Fibroblast of skin of abdomen (primary cell): ENCODE data around the gene WDFY2.

Experiments used
- DNase-seq: peaks from one replicate; pipeline ENCODE4 v3.0.0-alpha.2; 2013

The WDFY2 gene

DNA sequence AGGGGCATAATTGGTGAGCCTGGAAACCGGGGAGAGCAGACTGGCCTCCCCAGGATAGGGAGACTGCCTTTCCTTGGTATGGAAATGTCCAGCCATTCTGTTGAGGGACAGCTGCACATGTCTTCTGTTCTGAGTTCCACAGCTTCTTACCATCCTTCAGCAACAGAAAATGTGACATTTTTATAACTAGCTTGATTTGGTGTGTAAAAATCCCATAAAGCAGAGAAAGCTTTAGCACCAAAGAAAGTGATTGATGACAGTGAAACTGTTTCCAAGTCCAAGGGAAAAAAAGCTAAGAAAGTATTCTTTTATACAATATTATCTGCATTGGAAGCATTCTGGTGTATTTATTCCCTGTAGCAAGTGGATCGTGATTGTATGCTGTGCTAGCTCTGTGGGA lies 157.8 kb downstream of the WDFY2 start:
- no peak for DNase-seq

DNA sequence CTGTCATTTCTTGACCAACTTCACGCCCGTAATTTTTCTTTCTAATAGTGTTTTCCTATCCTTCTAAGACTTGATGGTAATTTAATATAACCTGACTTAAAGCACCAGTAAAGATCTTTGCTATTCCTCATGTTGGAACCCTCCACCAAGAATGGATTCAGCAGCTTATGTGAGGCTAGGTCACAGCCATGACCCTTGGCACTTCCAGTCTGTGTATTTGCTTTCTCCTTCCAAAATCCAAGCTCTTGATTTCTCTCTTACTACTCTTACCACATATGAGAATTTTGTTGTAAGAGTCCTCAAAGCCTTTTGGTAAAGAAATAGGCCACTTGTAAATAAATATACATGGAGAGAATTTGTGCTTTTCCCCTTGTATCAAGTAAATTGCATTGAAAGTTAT lies 158.3 kb downstream of the WDFY2 start:
- no peak for DNase-seq

DNA sequence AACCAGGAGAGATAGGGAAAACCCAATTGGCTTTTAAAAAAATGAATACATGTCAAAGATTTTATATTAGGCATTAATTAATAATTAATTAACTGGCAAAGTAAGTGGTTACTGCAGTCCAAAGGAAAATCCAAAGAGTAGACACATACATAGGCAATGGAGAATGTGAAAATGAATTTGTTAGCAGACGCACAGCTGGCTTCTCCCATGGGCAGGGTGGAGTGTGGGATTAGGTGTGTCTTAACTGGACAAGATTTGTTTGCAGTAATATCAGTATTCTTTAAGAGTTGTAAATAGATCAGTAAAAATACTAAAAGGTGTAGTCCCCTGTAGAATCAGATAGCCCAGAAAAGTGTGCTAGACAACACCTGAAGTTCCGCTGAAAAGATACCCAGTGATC lies 161.0 kb downstream of the WDFY2 start:
- no peak for DNase-seq

DNA sequence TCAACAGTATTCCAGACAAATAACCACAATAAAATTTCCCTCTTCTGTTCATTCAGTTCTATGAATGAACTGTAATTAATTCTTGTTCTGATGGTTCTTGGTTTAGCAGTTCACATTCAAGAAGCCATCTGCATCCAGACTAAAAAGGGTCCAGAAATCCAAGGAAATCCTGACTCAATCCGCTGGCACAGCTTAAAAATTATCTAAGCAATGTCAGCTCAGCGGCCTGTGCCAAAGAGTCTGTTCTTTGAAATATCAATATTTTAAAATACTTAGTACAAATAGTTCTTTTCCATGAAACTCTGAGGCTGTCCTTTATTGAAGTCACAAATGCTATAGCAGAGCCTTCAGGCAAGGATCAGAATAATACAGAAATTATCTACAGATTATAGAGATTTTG lies 162.5 kb downstream of the WDFY2 start:
- no peak for DNase-seq

DNA sequence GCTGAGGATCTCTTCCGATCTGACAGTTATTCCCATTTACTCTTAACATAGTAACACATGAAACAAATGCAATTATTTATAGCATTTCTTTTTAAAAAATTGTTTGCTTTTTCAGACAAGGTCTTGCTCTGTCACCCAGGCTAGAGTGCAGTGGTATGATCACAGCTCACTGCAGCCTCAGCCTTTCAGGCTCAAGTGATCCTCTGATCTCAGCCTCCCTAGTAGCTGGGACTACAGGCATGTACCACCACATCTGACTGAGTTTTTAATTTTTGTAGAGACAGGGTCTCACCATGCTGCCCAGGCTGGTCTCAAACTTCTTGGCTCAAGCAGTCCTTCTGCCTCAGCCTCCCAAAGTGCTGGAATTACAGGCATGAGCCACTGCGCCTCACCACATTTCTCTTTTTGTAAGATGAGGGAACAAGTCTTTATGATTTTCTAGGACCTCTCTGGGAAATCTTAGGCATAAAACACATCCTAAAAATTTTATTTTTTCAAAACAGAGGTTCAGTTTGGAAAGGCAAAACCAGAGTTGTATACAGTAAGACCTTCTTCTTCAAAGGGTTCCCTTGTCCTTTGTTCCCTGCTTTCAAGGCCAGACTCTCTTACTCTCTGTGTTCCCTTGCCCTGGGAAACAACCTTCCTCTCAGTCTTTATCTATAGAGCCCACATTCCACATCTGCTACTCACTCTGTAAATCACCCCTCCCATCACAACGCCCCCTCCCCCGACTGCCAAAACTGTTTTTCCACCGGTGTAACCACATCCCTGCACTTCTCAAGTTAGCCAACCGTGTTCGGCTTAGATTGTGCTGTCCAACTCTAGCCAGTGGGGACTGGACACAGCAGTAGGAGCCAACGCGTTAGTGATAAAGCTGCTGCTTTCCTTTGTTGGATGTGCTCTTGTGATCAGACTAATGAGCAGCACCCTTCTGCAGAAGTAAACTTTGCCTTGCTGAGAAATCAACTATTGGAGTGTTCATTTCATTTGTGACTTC lies 163.5 kb downstream of the WDFY2 start:
- DNase-seq, result no peak

DNA sequence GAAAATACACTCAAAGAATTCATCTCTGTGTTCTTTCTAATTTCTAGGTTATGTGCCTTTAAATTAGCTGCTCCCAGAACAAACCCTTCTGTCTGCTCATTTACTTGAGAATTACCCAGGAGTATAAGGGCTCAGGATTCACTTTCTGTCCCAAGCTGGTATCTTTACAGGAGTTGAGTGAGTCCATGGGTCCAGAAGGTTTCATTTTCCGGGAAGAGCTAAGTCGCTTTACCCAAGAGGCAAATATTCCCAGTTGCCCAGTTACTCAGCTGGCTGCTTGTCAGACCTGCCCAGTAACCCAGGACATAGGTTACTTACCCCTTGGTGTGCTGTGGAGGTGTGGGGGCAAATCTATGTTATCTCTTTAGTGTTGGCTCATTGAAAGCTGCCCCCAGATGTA lies 172.4 kb downstream of the WDFY2 start:
- DNase-seq, result no peak

DNA sequence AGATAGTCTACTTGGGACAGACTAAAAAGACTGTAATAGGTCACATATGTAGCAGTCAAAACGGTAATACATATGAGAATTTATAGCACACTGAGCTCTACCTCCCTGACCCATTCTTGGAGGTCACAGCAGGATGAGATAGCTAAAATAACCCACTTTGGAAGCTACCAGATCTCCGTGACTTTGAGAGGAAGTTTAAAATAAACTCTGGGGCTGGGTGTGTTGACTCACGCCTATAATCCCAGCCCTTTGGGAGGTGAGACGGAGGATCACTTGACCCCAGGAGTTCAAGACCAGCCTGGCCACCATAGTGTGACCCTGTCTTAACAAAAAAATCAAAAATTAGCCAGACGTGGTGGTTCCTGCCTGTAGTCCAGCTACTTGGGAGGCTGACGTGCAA lies 174.4 kb downstream of the WDFY2 start:
- no peak for DNase-seq

DNA sequence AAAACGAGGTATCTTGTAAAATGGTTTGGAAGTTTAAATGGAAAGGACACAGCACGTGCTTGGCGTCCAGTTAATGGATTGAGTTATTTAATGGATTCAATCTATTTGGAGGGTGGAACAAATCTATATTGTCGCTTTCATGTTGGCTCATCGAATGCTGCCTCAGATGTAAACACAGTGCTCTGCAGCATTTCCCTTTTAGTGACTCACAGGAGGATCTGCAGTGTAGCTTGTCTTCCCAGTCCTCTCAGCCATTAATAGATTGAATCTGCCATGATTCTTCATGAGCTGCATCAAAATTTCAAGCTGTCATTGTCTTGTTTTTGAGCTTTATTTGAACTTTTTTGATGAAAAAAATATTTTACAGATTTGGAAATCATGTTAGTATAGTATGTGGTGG lies 175.0 kb downstream of the WDFY2 start:
- no peak for DNase-seq

DNA sequence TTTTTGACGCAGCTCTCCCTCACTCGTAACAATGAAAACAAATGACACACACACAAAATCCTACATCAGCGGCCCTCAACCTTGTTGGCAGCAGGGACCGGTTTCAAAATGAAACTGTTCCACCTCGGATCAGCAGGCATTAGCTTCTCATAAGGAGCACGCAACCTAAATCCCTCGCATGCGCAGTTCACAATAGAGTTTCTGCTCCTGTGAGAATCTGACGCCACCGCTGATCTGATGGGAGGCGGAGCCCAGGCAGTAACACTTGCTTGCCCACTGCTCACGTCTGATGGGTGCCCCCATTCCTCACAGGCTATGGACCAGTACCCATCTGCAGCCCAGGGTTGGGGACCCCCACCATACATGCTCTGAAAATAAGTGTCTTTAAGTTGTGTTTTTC lies 176.3 kb downstream of the WDFY2 start:
- no peak for DNase-seq

DNA sequence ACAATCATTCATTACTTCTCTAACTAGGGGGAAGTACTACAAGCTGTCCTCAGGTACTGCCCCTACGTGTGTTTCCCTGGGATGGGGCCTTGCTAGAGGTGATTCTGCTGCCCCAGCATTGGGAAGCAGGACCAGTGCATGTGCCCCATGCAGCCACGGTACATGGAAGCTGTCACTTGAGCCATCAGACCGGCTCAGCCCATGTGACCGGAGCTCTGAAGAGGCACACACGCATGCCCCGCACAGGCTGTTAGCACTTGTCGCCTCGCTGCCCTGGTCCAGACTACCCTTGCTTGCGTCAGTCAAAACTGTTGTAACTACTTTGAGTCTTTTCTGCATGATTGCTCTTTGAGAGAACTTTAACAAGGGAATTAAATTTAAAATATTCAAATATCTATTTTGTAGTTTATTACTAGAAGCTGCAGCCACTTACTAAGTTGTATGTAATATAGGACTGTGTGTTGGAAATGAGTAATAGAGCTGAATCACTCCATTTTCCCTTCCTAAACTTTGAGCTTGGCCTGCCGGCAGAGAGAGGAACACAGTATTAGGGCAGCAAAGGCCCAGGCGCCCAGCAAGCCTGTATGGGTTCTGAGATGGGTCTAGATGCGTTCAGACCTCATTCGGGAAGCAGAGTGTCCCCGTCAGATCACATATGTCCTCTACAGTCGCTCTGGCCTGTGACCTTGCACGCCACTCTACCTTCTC lies 177.5 kb downstream of the WDFY2 start:
- DNase-seq, result no peak

DNA sequence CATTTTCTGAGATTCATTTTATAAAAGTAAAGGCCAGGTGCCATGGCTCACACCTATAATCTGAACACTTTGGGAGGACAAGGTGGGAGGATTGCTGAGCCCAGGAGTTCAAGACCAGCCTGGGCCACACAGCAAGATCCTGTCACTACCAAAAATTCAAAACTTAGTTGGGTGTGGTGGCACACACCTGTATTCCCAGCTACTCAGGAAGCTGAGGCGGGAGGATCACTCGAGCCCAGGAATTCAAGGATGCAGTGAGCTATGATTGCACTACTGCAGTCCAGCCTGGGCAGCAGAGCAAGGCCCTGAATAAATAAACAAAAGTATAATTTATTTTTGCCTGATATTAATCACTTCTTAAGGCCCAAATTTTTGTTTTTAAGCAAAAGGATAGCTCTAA lies 179.2 kb downstream of the WDFY2 start:
- DNase-seq, result no peak

DNA sequence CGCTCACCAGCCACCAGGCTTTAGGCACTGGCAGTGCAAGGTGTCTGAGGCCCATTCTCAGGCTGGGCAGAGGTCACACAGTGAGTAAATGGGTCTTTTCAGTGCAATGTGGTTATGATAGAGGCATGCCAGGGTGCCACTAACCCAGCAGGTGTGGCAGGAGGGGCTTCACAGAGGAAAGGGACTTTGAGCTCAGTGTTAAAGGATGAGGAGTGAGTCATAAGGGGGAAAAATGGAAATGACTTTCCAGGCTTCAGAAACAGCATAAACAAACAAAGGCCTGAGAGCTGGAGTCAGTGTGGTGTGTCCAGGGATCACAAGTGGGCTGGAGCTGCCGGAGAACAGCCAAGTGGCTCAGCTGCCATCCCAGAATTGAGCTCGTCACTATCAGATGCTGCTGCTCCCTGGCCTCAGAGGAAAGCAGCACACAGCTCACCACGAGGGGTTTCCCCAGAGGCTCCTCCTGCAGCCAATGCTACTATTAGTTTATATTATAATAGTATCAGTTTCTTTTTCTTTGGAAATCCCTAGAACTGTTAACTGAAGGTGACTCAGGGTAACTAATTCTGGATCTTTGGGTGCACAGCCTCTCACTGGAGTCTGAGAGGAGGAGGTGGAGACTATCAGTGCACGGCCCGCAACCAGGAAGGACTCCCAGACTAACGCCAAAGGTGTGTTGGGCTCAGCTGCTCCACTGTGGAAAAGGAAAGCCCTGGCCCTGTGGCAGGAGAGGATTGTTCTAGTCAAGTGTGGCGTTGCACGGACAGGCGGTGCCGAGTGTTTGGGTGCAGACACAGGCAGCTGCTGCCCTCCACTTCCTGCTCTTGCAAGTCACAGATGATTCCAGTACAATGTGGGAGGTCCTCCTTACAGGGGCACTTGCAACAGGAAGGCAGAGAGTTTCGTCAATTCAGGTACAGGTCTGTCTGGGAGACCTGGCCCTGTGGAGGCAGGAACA lies 180.2 kb downstream of the WDFY2 start:
- peak; percentile 15 for DNase-seq

DNA sequence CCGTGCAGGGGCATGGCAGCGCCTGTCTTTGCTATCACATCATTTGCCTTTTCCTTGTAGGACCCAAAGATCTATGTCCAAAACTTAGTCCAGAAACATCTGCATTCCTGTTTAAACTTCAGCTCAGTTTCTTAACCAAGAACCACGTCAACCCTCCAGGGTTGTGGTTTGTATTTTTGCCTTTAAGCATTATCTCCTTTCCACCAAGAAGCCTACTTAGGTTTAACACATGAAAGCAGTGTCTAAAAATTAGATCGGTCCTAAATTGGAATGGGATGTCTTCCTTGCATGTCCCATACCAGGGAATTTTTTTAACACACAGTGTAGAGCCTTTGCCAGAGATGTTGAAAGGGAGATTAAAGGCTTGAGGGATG lies 180.9 kb downstream of the WDFY2 start:
- DNase-seq, result no peak

DNA sequence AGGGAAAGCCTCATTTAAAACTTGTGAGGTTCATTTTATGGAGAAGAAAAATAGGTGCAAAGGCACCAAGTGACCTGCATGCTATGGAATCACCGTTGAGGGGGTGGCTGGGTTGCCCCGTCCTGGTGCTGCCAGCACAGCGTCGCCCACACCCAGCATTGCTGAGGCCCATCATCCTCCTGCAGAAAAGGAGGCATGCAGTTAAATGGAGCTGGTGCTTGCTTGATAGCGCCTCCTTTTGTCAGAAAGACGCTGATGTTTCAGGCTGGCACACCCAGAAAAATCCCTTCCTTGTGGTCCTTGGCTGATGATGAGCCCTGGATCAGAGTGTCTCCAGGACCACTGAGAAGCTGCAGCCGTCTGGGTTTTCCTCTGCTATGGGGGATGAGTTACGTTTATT lies 182.8 kb downstream of the WDFY2 start:
- no peak for DNase-seq

DNA sequence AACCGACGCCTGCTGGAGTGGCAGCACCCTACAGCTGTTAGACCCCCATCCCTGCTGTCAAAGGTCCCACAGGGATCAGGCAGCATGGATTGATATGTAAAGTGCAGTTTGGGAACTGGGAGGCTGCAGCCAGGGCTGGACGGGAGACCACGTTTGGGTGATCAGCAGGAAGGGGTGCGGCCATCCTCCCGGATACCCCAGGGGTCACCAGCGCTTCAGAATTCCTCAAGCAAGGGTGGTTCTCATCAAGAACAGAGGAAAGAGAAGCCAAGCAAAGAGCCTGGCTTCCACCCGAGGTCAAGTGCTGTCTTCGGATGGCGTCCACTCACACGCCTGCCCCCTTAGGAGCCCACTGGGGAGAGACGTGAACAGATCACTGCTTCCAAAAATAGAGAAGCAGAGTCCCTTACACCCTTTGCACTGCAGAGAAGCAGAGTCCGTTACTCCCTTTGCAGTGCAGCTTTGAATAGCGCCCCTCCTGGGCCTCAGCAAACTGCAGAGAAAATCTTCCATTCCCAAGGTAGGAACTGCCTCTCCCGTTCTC lies 184.2 kb downstream of the WDFY2 start:
- DNase-seq, result no peak

DNA sequence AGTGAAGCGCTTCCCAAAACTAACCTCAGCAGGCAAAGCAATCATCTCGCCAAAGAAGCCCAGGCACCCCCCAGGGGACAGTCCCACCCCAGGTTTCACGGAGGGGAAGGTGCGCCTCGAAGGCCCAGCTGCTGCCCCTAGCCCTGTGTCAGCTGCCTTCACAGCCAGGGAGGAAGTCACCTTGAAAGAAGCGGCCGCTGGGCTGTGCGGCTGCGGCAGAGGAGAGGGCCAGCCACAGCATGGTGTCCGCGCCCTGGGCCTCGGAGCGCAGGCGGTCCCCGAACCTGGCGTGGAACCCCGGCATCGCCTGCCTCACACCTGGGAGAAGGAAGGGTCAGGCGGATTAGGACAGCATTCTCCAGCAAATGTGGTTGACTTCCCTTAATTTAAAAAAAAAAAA lies 184.7 kb downstream of the WDFY2 start:
- DNase-seq, result no peak

DNA sequence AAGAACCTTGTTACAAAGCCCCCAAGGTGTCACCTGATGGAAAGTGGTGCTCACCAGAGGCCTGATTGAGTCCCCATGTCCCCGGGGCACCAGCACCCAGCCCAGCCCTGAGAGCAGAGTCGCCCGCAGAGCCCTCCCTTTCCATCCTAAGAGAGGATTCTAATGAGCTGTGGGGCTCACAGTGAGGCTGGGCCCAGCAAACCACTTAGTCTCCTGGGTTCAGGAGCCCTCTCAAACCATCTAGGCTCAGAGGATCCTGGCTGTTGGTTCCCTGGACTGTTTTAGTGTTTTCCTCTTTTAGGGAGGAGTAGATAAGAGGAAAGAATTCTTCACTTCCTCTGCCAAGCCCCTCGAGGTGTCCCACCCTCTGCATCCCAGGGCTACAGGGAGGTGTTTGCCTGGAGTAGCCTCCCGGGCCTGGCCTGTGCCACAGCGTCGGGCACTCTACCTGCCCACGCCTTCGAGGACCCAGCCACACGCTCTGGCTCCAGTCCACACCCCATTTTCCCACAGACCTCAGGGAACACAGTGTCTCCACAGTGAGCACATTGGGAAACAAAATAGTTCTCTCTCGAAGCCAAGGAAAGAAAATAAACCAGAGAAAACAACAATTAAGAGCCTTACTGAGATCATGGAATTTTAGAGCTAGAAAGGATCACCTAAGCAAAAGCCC lies 185.3 kb downstream of the WDFY2 start:
- DNase-seq, result no peak

DNA sequence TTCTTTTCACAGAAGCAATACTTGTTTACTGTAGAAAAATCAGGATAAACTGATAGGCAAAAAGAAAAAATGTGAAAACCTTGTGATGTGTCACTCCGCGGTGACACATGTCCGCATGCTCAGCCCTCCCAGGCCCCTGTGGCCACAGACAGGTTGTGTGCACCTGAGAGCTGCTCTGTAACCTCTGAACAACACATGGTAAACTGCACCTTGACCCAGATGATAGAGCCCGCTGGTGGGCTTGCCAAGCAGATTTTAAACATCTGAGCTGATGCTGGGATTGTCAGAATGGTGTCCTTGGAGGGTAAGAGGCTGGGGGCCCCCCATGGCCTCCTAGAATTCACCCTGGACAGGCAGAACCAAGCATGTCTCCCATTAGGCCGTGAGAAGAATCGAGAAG lies 185.9 kb downstream of the WDFY2 start:
- DNase-seq, result no peak

DNA sequence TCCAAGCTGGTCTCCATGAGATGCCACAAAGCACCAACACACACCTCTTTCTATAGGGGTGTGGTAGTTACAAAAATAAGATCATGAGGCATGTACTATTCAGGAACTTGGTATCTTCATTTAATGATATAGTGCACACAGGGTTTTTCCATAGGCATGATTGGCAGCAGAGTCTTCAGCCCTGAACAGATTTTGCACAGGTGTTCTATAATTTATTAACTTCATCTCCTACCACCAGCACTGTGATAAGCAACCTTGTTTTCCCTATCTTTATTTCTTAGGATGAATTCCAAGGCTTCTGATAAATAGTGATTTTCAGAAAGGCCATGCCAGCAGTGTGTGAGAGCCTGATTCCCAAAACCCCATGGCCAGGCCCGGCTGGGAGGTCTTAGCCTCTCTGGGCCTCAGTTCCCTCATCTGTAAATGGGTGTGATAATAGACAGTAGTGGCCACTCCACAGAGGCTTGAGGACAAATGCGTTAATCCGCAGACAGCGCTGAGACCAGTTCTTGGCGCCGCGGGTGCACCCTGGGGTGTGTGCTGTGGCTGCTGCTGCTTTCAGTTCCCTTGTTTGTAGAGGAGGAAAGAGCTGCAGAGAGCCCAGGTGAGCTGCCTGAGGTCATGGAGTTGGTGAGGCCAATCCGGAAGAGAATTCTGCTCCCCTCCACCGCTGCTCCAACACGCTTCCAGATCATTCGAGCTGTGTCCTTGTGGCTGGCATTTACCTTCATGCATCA lies 186.6 kb downstream of the WDFY2 start:
- DNase-seq, result no peak

DNA sequence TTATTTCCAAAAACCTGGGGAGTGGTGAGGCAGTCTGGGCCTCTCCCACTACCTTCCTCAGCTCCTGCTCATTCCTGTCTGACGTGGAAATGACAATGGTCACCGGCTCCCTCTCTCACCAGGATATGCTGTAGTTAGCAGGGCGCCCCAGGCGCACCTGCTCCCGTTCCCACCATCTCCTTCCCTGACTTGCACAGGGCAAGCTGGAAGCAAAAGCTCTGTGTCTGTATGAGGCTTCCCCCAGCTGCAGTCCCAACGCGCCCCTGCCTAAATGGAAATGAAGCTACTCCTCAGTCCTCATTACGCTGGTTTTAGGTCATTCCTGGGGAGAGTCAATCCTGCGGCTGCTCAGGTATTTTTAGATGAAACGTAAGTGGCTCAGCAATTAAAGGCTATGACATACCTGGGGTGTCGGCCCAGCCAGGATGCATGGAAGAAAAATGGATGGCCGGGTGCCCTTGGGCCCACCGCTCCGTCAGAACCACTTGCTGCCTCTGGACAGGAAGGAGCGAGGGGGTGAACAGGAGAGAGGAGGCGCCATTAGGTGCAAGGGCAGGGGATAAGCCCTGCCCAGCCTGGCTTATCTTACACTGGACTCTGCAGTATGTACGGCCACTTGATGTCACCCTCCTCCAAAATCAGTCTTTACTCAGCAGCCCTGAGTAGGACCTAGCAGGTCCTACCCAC lies 187.3 kb downstream of the WDFY2 start:
- no peak for DNase-seq

DNA sequence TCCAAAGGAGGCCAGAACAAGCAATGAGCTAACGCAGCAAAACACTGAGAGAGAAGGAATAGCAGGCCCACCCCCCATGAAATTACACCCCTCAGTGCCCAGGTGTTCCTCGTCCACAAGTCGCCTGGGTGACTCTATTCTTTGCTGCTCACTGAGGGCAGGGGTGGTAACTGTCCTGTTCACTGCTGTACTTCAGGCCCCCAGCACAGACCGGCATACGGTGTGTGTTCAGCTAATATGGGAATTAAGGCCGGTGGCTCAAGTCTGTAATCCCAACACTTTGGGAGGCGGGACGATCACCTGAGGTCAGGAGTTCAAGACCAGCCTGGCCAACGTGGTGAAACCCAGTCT lies 187.8 kb downstream of the WDFY2 start:
- DNase-seq, result no peak
